Tibial nerve (tissue), 3 donors: ENCODE results near the gene TMEM31.

ENCODE experiments used
- CTCF ChIP-seq, 5 experiments: fragments of 200-600 bp in 3 of 5; fragments of 450-650 bp in 2 of 5; sonication (generic) in 3 of 5; IDR thresholded peaks; one replicate each; pipeline ENCODE4 v1.5.1; 2016 to 2019; ENCODE audit warnings: antibody characterized with exemption in 5 of 5, mild to moderate bottlenecking in 3 of 5, moderate library complexity in 2 of 5
- POLR2A ChIP-seq, 2 donors: fragments of 450-650 bp; IDR thresholded peaks; one replicate each; pipeline ENCODE4 v1.6.1; 2017; ENCODE audit warnings: antibody characterized with exemption in 2 of 2, mild to moderate bottlenecking in 2 of 2, moderate library complexity in 2 of 2

- TF ChIP-seq POLR2A (IDR thresholded peaks at IDR 0.05) (no peak), CTCF (IDR thresholded peaks at IDR 0.05) (no peak)
Measured at GRCh38 chrX:103742339-103742738, 31.6 kb downstream of the TMEM31 start.
